ENCODE data around the gene MRPL37.
"Not testable (repeated sequence)": the region's sequence is repeated elsewhere in the genome, so short reads cannot be mapped to it uniquely, and the experiment has no call there.

MRPL37 gene

GRCh38 chr1:54172614-54173599 is 27.1 kb upstream of the MRPL37 start:
- no peak for DNase-seq

- no peak for DNase-seq
Observed at GRCh38 chr1:54173681-54174080, 26.3 kb upstream of the MRPL37 start.

GRCh38 chr1:54174106-54174505 is 25.9 kb upstream of the MRPL37 start:
- DNase-seq, result no peak

- no peak for DNase-seq
Observed at GRCh38 chr1:54176621-54177327, 23.2 kb upstream of the MRPL37 start.

- DNase-seq, result no peak
Observed at GRCh38 chr1:54177726-54178125, 22.2 kb upstream of the MRPL37 start.

- no peak for DNase-seq
Observed at GRCh38 chr1:54178296-54179070, 21.5 kb upstream of the MRPL37 start.

- no peak for DNase-seq
Observed at GRCh38 chr1:54180701-54181360, 19.1 kb upstream of the MRPL37 start.

- DNase-seq, result no peak
Observed at GRCh38 chr1:54186056-54186455, 13.9 kb upstream of the MRPL37 start.

GRCh38 chr1:54188291-54188690 is 11.7 kb upstream of the MRPL37 start:
- no peak for DNase-seq

- DNase-seq, result no peak
Observed at GRCh38 chr1:54190526-54190925, 9.4 kb upstream of the MRPL37 start.

GRCh38 chr1:54191525-54191924 is 8.4 kb upstream of the MRPL37 start:
- no peak for DNase-seq

- no peak for DNase-seq
Observed at GRCh38 chr1:54193453-54193852, 6.5 kb upstream of the MRPL37 start.

- DNase-seq, result no peak
Observed at GRCh38 chr1:54199151-54199764, 709 bp upstream of the MRPL37 start.

GRCh38 chr1:54200519-54200997 is 591 bp downstream of the MRPL37 start:
- DNase-seq, result peak; percentile 42

- no peak for DNase-seq
Observed at GRCh38 chr1:54204199-54204598, 4.2 kb downstream of the MRPL37 start.

- DNase-seq, result no peak
Observed at GRCh38 chr1:54207287-54207686, 7.3 kb downstream of the MRPL37 start.

GRCh38 chr1:54207896-54208295 is 7.9 kb downstream of the MRPL37 start:
- DNase-seq, result not testable (repeated sequence)

- DNase-seq, result peak; percentile 95
Observed at GRCh38 chr1:54212872-54213271, 12.9 kb downstream of the MRPL37 start.

GRCh38 chr1:54215523-54215922 is 15.6 kb downstream of the MRPL37 start:
- peak; percentile 74 for DNase-seq

- no peak for DNase-seq
Observed at GRCh38 chr1:54218883-54219687, 19.1 kb downstream of the MRPL37 start.

GRCh38 chr1:54219688-54220003 is 19.7 kb downstream of the MRPL37 start:
- DNase-seq, result no peak
